HEK293T (cell line): ENCODE results near the gene HMCN2.

ENCODE experiments used
- SP1 ChIP-seq: fragments of 450-650 bp; IDR thresholded peaks from 2 replicates; pipeline ENCODE4 v1.6.1; 2017
- SUZ12 ChIP-seq: fragments of 450-650 bp; IDR thresholded peaks from 2 replicates; pipeline ENCODE4 v1.6.1; 2016; ENCODE audit warnings: mild to moderate bottlenecking
- TARDBP ChIP-seq: fragments of 450-650 bp; IDR thresholded peaks from 2 replicates; pipeline ENCODE4 v1.6.1; 2016
- ZNF384 ChIP-seq: fragments of 450-650 bp; IDR thresholded peaks from 2 replicates; pipeline ENCODE4 v1.6.1; 2016

GRCh38 chr9:130441031-130441430 lies 175.5 kb downstream of the HMCN2 start:
- no peak for TF ChIP-seq ZNF384
- no peak for TF ChIP-seq SP1
- TF ChIP-seq TARDBP = no peak
- TF ChIP-seq SUZ12 = no peak
